Endothelial cell (in vitro differentiated cells): Measurements from ENCODE around the gene FBXO9. TPM values are rescaled to one million over a fixed set of nuclear protein-coding genes. Genes with fewer than 3 reads are reported as not detected.

Source experiments
- DNase-seq: peaks from one replicate; pipeline ENCODE4 v3.0.0; 2021; ENCODE audit warnings: low spot score
- H3K27ac Mint-ChIP-seq: one replicate; pipeline ENCODE4 v1.8.0; 2021; ENCODE audit warnings: mixed read lengths, inconsistent platforms; ENCODE audit not compliant: unreplicated experiment
- H3K27me3 Mint-ChIP-seq: one replicate; pipeline ENCODE4 v1.8.0; 2021; ENCODE audit warnings: mild to moderate bottlenecking, moderate library complexity, mixed read lengths, inconsistent platforms; ENCODE audit not compliant: unreplicated experiment
- H3K36me3 Mint-ChIP-seq: one replicate; pipeline ENCODE4 v1.8.0; 2021; ENCODE audit warnings: mild to moderate bottlenecking, low read depth, mixed read lengths, inconsistent platforms; ENCODE audit not compliant: unreplicated experiment
- H3K4me1 Mint-ChIP-seq: one replicate; pipeline ENCODE4 v1.8.0; 2021; ENCODE audit warnings: mild to moderate bottlenecking, mixed read lengths, inconsistent platforms; ENCODE audit not compliant: unreplicated experiment
- H3K4me3 Mint-ChIP-seq: one replicate; pipeline ENCODE4 v1.8.0; 2021; ENCODE audit warnings: mild to moderate bottlenecking, mixed read lengths, inconsistent platforms; ENCODE audit not compliant: unreplicated experiment
- H3K9me3 Mint-ChIP-seq: one replicate; pipeline ENCODE4 v1.8.0; 2021; ENCODE audit warnings: mixed read lengths, inconsistent platforms; ENCODE audit not compliant: unreplicated experiment
- long read RNA-seq: library from polyadenylated mRNA; unstranded; transcript quantifications from one replicate; pipeline ENCODE4 v2.0.0, GENCODE V29; 2020; ENCODE audit not compliant: unreplicated experiment
- total RNA-seq: library from RNA; stranded (reverse); fragmentation: NEBNext Ultra II Directional; extraction: Animal tissue kit (Norgen Biotek cat#: 25700); gene quantifications from one replicate; pipeline ENCODE4 v1.2.1, GENCODE V29; 2021; ENCODE audit not compliant: unreplicated experiment
- TF ChIP-seq, protein P1 (sequence below): fragments of 200-600 bp; sonication (generic); IDR thresholded peaks from one replicate; pipeline ENCODE4 v1.5.0; 2021; ENCODE audit warnings: antibody characterized with exemption; ENCODE audit not compliant: unreplicated experiment

The FBXO9 gene
- total RNA-seq, result 61.5 TPM
- long read RNA-seq, transcript FBXO9-202 (13 exons, 3,418 nt), result major isoform, 5 of 12 reads
- long read RNA-seq, partial matches to known transcripts, result 3 of 12 reads
- long read RNA-seq, other reads (novel, unspliced or antisense), result 4 of 12 reads

DNA sequence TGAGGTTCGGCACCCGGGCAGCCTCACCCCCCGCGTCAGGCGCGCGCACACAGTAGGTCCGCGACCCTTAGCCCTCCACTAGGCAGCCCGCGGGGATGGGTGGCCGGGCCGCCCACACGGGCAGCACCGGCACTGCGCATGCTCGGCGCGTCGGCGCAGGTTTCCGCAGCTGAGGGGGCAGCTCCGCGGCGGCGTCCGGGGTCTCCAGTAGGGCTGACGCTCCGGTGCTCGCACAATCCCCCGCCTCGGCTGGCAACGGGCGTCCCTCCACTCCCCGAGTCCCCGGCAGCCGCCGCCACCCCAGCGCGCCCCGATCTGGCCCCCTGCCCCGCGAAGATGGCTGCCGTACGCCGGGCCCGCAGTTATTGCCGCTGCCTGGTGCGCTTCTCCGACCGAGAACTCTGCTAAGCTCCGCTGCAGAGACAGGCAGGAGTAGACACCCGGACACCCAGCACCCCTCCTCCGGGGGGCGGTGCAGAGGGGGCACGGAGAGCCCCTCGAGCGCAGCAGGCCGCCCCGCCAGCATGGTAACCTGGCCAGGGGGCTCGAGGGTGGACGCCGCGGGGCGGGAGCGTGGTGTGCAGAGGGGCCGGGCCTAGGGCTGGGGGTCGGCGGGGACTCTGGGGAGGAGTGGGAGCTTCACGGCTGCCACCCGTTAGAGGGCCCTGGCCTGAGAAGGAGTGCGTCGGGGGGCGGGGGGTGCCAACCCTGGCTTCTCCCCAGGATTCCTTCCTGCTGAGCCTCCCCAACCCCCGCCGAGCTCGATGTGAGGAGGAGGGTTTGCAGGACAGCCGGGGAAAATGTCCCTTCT, at the start of gene FBXO9:
TSS of gene FBXO9 (plus strand) at position 139 of the 811 bp plus-strand sequence. CDS start at position 525, 386 bp downstream.
- Mint-ChIP-seq H3K4me1 (peaks cover 16% of the 10 kb centered on the region), H3K4me3 (peak within 1 kb of the TSS; percentile 99), H3K27ac (peak within 1 kb of the TSS; percentile 71), H3K27me3 (peaks cover 11% of the 10 kb centered on the region), H3K9me3 (no peaks in the 10 kb centered on the region), H3K36me3 (peaks cover 5% of the 10 kb centered on the region)
- TF ChIP-seq, protein P1, sequence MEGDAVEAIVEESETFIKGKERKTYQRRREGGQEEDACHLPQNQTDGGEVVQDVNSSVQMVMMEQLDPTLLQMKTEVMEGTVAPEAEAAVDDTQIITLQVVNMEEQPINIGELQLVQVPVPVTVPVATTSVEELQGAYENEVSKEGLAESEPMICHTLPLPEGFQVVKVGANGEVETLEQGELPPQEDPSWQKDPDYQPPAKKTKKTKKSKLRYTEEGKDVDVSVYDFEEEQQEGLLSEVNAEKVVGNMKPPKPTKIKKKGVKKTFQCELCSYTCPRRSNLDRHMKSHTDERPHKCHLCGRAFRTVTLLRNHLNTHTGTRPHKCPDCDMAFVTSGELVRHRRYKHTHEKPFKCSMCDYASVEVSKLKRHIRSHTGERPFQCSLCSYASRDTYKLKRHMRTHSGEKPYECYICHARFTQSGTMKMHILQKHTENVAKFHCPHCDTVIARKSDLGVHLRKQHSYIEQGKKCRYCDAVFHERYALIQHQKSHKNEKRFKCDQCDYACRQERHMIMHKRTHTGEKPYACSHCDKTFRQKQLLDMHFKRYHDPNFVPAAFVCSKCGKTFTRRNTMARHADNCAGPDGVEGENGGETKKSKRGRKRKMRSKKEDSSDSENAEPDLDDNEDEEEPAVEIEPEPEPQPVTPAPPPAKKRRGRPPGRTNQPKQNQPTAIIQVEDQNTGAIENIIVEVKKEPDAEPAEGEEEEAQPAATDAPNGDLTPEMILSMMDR, result no peak
- DNase-seq, result peak; percentile 73

DNA sequence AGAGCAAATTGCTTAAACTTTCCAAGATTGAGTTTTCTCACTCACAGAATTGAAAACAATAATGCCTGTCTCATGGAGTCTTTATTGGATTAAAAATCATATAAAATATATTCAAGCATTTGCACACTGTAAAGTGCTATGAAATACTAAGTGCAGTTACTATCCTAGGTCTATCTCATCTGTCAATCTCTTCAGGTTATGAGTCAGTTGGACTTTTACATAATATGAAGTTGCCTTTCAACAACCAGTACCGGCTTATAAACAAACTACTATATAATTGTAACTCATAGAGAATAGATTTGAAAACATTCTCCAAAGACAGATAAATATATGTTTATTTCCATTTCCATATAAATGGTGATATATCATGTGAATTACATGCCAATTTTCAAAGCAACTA, 49.7 kb upstream of the FBXO9 start:
- no peaks in the 10 kb centered on the region for H3K27me3 Mint-ChIP-seq
- no peak for DNase-seq
- TF ChIP-seq, protein P1, result no peak
- H3K4me3 Mint-ChIP-seq, result no peak overlapping the region
- H3K27ac Mint-ChIP-seq, result no peak overlapping the region
- no peaks in the 10 kb centered on the region for H3K4me1 Mint-ChIP-seq
- H3K9me3 Mint-ChIP-seq, result no peaks in the 10 kb centered on the region
- peaks cover 30% of the 10 kb centered on the region for H3K36me3 Mint-ChIP-seq

DNA sequence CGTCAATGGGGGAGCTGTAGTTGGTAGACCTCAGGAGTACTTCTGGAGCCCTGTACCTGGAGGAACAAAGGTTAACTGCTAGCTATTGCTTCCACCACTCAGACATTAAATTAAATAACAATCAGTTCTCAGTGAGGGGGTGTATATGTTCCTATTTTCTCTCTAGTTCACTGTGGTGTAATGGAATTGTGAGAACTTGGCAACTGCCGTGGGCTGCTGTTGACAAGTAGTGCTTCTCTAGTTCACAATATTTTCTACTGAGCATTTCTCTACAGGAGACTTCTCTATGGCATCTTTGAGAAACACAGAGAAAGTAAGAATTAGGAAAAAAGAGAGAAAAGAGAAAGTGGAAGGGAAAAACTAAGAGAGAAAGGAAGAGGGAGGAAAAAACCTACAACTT, 46.8 kb upstream of the FBXO9 start:
- no peaks in the 10 kb centered on the region for H3K27me3 Mint-ChIP-seq
- no peak overlapping the region for H3K4me3 Mint-ChIP-seq
- H3K4me1 Mint-ChIP-seq, result peaks cover 2% of the 10 kb centered on the region
- TF ChIP-seq, protein P1, result no peak
- H3K27ac Mint-ChIP-seq, result no peak overlapping the region
- peaks cover 25% of the 10 kb centered on the region for H3K36me3 Mint-ChIP-seq
- no peaks in the 10 kb centered on the region for H3K9me3 Mint-ChIP-seq
- DNase-seq, result no peak

DNA sequence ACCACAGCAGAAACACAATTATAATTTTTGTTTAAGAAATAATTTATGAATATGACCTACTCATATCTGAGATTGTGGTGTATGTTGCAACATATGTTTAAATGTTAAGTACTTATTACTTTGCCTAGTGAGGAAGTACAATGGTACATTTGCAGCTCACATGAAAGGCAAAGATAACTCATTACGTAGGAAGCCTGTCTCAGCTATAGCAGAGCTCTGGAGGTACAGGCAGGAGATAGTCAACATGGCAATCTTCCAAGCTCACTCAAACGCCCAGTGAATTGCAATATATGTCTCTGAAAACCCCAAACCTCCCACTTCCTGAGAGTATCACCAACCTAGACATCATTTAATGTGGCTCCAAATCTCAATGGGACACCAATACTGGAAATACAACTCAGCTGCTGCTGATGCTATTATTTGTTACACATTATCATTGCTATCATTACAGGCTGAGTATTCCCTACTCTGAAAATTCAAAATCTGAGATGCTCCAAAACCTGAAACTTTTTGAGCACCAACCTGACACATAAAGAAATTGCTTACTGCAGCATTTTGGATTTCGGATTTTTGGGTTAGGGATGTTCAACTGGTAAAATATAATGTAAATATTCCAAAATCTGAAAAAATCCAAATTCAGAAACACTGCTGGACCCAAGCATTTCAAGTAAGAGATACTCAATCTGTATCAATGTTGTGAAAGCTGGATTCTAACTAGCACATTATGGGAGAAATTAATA, 45.0 kb upstream of the FBXO9 start:
- peaks cover 24% of the 10 kb centered on the region for H3K36me3 Mint-ChIP-seq
- no peak overlapping the region for H3K4me3 Mint-ChIP-seq
- H3K9me3 Mint-ChIP-seq, result no peaks in the 10 kb centered on the region
- TF ChIP-seq, protein P1, result no peak
- DNase-seq, result no peak
- H3K4me1 Mint-ChIP-seq, result peaks cover 2% of the 10 kb centered on the region
- no peaks in the 10 kb centered on the region for H3K27me3 Mint-ChIP-seq
- H3K27ac Mint-ChIP-seq, result no peak overlapping the region
